ENCODE measurements around the gene PBX1.

The PBX1 gene

GRCh38 chr1:164790081-164790480 is 231.1 kb downstream of the PBX1 start:
- no peak for DNase-seq

GRCh38 chr1:164792410-164793004 is 233.5 kb downstream of the PBX1 start:
- DNase-seq, result no peak

- DNase-seq, result no peak
These were observed 235.4 kb downstream of the PBX1 start for GRCh38 chr1:164794356-164794755.

GRCh38 chr1:164796916-164797315 is 237.9 kb downstream of the PBX1 start:
- DNase-seq, result no peak

- no peak for DNase-seq
These were observed 242.3 kb downstream of the PBX1 start for GRCh38 chr1:164801246-164801731.

DNA sequence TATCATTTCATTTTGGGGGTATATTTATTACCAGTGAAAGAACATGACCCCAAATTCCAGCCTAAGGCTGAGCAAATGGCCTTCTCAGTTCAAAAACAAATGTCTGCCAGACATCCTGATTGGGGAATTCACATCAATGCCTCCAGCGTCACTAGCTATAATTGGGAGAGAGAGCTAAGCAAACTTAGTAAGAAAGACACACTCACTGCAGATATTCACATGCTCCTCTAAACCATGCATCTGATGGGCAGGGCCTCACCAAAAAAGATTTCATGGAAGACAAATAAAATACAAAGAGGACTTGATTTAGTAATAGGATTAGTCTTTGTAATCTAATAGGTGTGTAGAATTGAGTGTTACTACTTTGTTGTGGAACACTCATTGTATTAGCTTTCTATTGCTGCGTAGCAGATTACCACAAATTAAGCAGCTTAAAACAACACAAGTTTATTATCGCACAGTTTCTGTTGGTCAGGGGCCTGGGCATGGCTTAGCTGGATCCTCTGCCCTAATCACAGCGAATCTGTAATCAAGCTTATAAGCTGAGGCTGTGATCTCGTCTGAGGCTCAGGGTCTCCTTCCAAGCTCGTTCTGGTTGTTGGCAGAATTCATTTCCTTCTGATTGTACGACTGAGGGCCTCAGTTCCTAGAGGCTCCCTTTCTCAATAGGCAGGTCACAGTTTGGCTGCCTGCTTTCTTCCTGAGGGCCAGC is 243.0 kb downstream of the PBX1 start:
- no peak for DNase-seq

DNA sequence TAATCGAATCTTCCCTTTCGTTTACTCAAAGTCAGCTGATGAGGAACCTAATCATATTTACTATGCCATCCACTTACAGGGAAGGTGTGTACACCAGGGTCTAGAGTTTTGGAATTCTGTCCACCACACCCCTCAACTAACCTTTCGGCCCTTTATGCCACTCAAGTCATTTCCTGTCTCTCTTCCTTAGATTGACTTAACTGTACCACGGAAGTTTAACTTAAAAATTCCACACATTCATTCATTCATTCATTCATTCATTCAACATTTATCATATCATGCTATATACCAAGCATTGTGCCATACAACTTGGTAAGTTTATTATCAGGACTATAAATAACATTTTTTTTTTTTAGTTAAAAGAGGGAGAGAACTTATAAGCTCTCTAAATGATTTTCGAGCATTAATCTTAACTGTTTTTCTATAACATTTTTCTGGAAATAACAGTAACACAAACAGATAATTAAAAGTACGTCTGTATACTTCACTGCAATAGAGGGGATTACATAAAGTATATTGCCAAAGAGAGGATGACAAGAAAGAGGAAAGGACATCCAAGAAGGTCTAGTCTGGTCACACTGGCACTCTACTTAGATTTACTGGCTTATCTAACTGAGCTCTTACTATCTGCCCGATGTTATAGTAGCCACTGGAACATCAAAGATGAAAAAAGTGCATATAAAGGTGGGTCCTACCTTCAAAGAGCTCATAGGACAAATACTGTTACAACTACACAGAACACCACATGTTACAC is 243.7 kb downstream of the PBX1 start:
- DNase-seq, result no peak

GRCh38 chr1:164803366-164803765 is 244.4 kb downstream of the PBX1 start:
- no peak for DNase-seq

DNA sequence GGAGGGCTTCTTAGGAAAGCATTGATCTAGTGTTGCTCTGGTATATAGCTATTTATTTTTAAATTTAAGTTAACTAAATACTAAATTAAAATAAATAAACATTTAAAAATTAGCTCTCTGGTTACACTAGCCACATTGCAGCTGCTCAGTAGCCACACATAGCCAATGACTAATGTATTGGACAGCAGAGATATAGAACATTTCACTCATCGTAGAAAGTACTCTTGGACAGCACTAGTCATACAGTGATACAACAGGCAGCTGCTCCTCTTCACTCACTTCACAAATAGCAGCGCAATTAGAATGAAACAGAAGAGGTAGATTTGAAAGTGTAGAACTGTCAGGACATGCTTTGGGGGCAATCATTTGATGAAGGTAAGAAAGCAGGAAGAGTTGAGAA is 245.4 kb downstream of the PBX1 start:
- no peak for DNase-seq

DNA sequence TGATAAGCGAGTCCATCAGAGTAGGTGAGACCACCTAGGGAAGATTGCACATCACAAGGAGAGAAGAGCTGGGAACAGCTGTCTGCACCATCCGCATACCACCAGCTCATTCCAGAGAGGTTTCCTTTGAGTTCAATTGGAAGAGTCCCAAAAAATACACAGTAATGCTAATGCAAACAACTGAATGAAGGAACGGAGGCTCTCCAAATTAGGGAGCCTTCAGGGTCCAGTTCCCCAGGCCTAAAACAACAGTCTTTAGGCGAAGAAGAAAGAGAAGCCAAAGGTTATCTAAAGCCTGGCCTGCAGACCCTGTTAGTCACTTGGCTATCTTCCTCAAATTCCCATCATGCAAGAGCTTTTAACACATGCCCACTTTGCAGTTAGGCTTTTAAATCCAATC is 246.4 kb downstream of the PBX1 start:
- no peak for DNase-seq

GRCh38 chr1:164806531-164806930 is 247.5 kb downstream of the PBX1 start:
- DNase-seq, result no peak

GRCh38 chr1:164813776-164814175 is 254.8 kb downstream of the PBX1 start:
- no peak for DNase-seq

DNA sequence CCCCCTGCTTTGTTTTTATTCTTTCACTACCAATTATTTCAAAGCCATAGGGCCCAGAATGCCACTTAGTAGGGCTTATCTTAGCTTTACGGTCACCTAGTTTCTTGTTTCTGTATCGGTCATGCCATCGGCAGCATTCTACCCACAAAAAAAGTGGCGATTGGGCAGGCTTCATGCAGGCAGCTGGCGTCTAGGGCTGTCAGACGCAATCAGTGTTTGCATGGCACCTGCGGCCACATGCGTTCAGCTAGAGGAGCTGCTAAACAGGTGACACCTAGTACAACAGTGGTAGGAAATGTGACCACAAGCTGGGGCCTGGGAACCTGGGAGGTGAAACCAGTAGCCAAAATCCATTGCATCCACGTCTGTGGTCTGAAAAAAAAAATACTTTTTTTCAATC is 262.7 kb downstream of the PBX1 start:
- DNase-seq, result no peak

DNA sequence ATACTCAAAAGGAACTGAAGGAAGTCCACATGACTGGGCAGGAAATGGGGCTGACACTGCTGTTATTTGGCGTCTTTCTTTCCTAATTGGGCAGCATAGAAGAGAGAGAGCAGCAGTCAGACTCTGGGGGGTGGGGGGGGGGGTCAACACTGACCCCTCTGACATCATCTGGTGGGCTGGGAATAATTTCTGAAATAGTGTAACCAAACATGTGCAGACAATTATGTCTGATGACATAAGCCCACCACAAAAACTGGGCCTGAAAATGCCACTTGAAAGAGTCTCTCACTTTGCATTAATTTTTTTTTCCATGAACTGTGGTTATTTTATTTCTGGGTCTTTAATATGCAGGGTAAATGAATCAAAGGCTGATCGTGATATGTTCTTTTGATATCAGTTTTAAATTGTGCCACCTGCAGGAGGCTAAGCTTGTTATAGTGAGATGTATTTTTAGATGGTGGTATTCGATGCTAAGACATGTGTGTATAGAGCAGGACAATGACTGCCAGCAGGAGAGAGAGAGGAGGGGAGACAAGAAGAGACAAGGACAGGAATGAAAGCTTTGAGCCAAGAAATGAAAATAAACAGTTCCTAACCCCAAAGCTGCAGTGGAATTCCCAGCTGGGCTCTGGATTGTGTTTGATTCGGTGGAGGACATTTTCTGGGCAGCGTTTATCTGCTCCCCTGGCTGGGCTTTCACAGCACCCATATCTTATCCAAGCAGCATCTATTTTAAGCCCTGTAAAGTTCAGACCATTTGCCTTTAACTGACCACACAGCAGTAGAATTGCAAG is 264.7 kb downstream of the PBX1 start:
- no peak for DNase-seq

- DNase-seq, result no peak
These were observed 265.6 kb downstream of the PBX1 start for GRCh38 chr1:164824542-164824941.

DNA sequence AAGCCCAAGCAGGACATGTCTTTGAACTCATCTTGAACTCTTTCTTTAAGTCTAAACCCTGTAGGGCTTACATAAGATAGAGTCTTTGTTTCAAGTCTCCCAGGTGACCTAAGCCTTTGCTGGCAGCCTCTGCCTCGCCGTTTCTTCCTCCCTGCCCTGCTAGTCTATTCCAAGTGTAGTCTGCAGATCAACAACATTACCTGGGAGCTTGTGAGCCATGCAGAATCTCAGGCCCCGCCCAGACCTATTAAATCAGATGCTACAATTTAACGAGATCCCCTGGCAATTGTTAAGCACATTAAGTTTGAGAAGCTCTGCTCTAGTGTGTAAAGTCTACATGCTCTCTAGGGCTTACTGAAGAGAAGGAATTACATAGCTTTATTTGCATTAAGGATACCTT is 271.6 kb downstream of the PBX1 start:
- DNase-seq, result no peak

DNA sequence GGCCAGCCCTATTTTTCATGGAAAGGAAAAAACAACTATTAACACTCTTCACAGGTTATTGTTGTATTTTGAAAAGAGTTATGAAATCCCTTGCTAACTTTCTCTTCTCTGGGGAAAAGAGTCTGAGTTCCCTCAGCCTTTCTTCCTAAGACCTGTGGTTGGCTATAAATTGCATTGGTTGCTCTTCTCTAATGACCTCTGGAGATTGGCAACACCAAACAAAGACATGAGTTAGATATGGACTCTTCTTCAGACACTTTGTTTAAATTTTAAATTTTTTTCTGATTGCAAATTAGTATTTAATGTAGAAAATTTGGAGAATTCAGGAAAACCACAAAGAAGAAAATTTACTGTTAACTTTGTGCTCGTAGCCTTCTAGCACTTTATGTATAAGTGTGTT is 275.7 kb downstream of the PBX1 start:
- DNase-seq, result no peak

- DNase-seq, result no peak
These were observed 277.6 kb downstream of the PBX1 start for GRCh38 chr1:164836614-164837018.

DNA sequence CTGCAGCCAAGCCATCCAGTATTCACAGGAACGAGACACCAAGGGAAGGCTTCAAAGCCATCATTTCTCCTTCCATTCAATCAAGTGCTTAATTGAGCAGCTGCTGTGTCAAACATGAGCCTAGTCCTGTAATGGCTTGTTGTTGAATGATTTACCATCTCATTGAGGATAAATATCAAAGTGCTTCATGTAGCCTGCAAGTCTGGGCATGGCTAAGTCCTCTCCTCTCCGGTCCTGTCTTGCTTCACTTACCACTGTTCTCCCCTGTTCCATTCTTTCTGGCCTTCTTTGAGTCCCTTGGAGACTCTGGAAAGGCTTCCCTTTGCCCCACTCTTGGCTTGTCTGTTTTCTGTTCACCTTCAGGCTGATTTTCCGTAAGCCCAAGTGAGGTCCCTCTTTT is 279.8 kb downstream of the PBX1 start:
- no peak for DNase-seq

GRCh38 chr1:164840936-164841335 is 282.0 kb downstream of the PBX1 start:
- DNase-seq, result no peak

GRCh38 chr1:164841702-164842465 is 282.9 kb downstream of the PBX1 start:
- DNase-seq, result no peak

- no peak for DNase-seq
These were observed 283.9 kb downstream of the PBX1 start for GRCh38 chr1:164842870-164843269.
